GM12872 (cell line): Measurements from ENCODE around the gene DFFB.

Source experiments
- TF ChIP-seq, protein P1 (sequence below): IDR thresholded peaks from 3 replicates; pipeline ENCODE4 v1.5.1; 2011; ENCODE audit warnings: low read depth, mild to moderate bottlenecking, low read length, moderate library complexity; ENCODE audit not compliant: insufficient read depth

The DFFB gene

DNA sequence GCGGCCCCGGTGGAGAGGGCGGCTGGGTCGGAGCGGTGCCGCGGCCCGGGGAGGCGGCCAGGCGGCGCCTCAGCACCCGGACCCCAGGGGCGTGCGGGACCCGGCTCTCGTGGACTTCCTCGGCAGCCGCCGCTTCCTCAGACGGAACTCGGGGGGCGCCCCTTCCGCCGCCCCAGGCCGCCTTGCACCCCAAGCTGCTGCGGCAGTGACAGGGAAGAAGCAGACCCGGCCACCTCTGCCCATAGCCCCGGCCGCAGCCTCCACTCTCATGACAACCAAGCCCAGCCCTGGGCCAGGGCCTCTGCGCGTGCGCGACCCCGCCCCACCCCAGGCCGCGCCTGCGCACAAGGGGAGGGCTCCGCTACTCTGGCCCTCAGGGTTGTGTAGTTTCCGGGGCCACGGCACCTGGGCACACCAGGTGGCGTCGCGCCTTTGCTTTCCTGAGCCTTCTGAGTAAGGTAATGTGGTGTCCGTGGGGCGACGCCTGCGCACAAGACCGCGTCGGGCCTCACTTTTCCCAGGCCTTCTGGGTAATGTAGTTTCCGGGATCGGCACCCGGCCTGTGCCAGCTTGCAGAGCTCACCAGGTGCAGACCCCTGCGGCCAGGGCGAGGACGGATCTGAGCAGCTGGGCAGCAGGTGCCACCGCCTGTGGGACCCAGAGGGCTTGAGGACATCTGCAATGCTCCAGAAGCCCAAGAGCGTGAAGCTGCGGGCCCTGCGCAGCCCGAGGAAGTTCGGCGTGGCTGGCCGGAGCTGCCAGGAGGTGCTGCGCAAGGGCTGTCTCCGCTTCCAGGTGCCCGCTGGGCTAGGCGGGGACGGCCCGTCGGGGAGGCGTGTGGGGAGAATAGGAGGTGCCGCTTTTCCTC, at the start of gene DFFB, which contains the start of gene CEP104:
DFFB (plus strand) TSS at position 554 of the 868 bp plus-strand sequence; CDS start at position 682, 128 bp downstream.
CEP104 (minus strand) TSS at position 289 of the 868 bp plus-strand sequence. CDS start 4,804 bp downstream, outside the sequence.
- TF ChIP-seq, protein P1, sequence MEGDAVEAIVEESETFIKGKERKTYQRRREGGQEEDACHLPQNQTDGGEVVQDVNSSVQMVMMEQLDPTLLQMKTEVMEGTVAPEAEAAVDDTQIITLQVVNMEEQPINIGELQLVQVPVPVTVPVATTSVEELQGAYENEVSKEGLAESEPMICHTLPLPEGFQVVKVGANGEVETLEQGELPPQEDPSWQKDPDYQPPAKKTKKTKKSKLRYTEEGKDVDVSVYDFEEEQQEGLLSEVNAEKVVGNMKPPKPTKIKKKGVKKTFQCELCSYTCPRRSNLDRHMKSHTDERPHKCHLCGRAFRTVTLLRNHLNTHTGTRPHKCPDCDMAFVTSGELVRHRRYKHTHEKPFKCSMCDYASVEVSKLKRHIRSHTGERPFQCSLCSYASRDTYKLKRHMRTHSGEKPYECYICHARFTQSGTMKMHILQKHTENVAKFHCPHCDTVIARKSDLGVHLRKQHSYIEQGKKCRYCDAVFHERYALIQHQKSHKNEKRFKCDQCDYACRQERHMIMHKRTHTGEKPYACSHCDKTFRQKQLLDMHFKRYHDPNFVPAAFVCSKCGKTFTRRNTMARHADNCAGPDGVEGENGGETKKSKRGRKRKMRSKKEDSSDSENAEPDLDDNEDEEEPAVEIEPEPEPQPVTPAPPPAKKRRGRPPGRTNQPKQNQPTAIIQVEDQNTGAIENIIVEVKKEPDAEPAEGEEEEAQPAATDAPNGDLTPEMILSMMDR: peak; percentile 35; the same call in 1 of the 3 replicates

- TF ChIP-seq, protein P1: no peak
Observed at GRCh38 chr1:3807769-3808168, 49.5 kb upstream of the DFFB start.

DNA sequence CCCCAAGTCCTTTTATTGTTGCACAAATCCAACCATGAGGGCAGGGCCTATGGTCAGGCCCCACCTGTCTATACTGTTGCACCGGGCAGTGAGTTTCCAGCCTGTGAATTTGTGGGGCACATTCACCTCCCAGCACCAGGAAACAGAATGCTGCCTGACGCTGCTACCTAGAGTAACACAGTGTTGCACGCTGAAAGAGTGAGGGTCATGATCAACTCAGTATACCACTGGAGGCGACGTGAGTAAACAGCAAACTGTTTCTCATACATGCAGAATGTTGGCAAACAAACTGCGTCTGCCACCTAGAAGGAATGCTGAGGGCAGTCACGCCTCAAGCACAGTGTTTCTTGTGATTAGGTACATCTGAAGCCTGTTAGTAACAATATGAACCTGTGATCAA, 47.6 kb upstream of the DFFB start:
- TF ChIP-seq, protein P1: no peak

DNA sequence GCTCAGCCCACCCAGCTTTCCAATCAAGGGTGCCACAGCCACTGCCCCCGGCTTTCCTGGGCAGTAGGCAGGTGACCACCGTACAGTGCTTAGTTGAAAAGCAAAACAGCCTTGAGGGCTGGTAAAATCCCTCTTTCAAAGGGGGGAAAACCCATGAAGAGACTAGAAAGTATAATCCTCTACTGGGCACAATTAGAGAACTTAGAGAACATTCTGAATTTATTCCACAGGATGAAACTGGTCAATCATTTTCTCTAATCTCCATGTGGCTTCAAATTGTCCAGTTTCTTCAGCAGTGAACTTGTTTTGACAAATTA, 45.7 kb upstream of the DFFB start:
- TF ChIP-seq, protein P1: no peak

GRCh38 chr1:3814065-3814464, 43.2 kb upstream of the DFFB start:
- TF ChIP-seq, protein P1: no peak

GRCh38 chr1:3814771-3815561, 42.3 kb upstream of the DFFB start:
- TF ChIP-seq, protein P1: no peak
